Measurements from ENCODE around the gene RNF135.

GRCh38 chr17:31007695-31008373 lies 37.0 kb downstream of the RNF135 start:
- TF ChIP-seq POLR2A (IDR thresholded peaks at IDR 0.05) (no peak), CTCF (IDR thresholded peaks at IDR 0.05) (no peak)
